GM18868 (cell line): Measurements from ENCODE around the gene LAP3.
"Not testable (repeated sequence)": the region's sequence is repeated elsewhere in the genome, so short reads cannot be mapped to it uniquely, and the experiment has no call there.

Experiments used
- ATAC-seq: cut with Tn5 transposase; IDR thresholded peaks from one replicate; pipeline ENCODE4 v1.9.1; 2021; ENCODE audit warnings: mild to moderate bottlenecking, moderate library complexity; ENCODE audit not compliant: unreplicated experiment

LAP3 gene

DNA sequence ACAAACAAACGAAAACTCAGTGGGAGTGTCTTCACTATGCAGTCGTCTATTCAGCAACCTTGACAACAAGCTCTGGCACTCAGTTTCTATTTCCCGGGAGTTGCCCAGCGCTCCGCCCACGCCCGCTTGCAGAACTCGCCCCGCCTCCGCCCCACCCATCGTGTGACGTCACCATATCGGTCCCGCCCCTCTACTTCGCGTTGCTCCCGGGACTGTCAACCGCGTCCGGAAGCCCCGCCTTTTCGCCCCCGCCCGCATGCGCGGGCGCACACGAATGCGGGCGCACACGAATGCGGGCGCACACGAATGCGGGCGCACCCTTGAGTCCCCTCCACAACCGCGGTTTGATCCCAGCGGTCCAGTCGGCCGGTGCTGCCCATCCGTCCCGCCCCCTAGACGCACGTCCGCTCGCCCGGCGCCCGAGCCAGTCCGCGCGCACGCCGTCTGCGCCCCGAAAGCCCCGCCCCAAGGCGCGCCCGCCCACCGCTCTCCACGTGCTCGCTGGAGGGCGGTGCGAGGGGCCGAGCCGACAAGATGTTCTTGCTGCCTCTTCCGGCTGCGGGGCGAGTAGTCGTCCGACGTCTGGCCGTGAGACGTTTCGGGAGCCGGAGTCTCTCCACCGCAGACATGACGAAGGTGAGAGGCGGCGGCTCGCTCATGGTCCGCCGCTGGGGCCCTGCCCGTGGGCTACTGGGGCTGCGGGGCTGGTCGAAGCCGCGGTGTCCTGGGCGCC, at the start of gene LAP3:
Gene LAP3 (plus strand): TSS at position 267 of the 733 bp plus-strand sequence. CDS start 268 bp downstream, at position 535.
- ATAC-seq, result peak; percentile 81

DNA sequence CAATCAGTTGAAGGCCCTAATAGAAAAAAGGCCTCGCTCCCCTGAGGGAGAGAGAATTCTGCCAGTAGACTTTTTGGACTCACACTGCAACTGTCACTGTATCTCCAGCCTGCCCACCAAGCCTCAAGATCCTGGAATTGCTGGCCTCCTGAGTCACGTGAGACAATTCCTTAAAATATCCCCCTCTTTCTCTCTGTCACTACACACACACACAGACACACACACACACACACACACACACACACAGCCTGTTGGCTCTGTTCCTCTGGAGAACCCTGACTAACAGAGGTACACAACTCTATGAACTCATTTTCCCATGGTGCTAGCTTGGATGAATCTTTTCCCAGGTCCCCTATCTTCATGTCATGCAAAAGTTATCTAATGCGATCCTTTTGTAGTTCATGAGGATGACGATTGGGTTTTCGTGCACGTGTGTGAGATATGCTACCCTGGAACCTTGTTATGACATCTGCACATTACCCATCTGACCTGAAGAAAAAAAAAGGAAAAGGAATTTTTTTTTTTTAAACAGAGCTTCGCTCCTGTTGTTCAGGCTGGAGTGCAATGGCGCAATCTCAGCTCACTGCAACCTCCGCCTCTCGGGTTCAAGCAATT, 48.3 kb upstream of the LAP3 start:
- ATAC-seq, result no peak

DNA sequence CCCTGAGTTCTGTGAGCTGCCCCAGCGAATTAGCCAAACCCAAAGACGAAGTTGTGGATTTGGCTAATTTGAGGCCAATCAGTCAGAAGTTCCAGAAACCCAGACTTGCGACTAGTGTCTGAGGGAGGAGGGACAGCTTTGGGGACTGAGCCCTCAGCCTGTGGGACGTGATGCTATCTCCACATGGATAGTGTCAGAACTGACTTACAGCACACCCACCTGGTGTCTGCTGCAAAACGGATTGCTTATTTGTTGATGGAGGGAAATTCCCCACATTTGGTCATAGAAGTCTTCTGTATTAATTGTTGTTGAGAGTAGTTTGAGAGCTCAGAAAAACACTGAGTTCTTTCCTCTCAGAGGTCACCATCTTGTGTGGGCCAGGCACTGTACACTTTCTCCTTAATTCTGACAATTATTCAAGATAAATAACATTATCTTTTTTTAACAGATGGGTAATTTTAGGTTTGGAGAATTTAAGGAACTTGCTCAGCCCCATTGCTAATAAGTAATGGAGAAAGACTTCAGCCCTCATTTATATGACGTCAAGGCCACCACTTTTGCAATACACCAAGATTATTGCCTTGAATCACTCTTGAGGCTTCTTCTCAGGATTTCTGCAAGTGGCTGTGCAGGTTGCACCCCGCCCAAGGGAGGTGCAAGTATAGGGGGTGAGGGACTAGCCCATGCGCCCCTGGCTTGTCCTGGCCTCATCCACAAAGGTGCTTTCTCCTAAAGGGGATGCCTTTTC, 45.3 kb upstream of the LAP3 start:
- ATAC-seq, result no peak

DNA sequence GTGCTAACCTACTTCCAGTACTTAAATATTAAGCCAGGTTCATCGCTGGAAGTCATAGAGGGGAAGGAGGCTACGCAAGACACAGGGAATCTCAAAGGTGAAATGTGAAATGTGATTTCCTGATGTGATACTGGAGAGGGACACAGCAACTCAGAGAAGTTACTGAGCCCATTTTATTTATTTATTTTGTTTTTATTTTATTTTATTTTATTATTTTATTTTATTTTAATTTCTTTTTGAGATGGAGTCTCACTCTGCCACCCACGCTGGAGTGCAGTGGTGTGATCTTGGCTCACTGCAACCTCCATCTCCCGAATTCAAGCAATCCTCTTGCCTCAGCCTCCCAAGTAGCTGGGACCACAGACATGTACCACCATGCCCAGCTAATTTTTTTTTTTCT, 42.3 kb upstream of the LAP3 start:
- ATAC-seq, result no peak

DNA sequence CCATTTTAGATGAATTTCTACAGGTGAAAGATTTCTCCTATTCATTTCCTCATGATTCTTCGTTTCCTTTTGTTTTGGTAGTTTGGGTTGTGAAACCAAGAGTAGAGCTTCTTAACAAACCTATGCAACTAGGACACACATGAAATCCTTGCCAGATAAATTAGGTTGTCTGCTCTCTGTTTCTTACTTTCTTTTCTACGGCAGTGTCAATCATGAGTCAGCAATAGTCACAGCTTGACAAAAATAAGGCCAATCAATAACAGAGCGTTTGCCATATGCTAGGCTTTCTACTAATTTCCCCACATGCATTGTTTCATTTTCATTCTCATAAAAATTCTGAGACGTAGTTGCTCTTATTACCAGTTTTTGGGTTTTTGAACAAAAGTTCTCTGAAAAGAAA, 41.8 kb upstream of the LAP3 start:
- peak; percentile 52 for ATAC-seq

DNA sequence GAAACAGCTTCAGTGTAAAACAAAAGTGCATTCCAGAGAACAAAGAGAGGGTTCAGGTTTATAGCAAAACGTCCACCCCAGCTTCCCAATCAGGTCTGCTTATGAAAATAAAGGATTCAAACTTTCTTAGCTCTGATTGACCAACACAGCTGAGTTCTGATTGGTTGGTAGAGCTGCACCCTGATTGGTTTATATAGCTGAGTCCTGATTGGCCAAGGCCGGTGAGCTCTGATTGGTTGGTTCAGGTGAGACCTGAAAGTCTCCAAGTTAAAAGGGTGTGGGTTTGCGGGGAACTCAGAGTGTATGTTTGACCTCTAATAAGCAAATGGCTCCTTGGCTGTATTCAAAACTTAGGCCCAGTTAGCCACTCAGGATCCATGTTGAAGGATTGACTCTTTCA, 41.1 kb upstream of the LAP3 start:
- ATAC-seq, result no peak

DNA sequence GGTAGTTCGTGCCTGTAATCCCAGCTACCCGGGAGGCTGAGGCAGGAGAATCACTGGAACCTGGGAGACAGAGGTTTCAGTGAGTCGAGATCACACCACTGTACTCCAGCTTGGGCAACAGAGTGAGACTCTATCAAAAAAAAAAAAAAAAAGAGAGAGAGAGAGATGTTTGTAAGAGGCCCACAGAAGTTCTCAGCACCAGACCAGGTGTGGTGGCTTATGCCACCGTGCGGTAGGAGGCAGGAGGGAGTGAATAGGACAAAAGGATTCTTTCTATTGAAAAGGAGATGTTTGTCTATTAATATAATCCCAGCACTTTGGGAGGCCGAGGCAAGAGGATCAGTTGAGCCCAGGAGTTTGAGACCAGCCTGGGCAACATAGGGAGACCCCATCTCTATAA, 39.9 kb upstream of the LAP3 start:
- not testable (repeated sequence) for ATAC-seq

DNA sequence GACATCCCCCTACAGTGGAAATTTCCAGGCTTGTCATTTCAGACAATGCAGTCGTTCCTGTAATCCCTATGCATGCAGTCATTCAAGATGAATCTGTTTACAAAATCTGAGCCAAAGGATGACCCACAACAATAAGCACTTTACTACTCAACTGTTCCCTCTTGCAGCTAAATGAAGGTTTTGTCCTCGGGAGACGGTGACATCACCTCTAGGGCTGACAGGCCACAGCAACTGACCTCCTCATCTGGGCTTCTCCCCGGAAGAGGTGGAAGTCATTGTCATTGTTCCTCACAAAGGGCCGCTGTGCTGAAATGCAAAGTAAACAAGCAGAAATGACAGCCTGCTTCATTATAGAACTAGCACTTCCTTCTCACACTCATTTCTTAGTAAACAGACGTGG, 32.8 kb upstream of the LAP3 start:
- ATAC-seq, result no peak

DNA sequence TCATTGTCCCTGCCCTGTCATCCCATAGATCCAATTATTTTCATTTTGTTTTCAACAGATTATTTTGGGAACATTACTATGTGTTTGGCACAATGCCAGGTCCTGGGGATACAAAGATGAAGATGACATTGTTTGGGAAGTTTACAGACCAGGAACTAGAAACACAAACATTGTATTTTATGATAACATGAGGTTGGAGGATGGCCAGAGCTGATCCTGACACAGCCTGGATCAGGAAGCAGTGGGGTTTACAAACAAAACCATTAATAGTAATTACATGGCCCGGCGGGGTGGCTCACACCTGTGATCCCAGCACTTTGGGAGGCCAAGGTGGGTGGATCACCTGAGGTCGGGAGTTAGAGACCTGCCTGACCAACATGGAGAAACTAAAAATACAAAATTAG, 32.2 kb upstream of the LAP3 start:
- no peak for ATAC-seq

DNA sequence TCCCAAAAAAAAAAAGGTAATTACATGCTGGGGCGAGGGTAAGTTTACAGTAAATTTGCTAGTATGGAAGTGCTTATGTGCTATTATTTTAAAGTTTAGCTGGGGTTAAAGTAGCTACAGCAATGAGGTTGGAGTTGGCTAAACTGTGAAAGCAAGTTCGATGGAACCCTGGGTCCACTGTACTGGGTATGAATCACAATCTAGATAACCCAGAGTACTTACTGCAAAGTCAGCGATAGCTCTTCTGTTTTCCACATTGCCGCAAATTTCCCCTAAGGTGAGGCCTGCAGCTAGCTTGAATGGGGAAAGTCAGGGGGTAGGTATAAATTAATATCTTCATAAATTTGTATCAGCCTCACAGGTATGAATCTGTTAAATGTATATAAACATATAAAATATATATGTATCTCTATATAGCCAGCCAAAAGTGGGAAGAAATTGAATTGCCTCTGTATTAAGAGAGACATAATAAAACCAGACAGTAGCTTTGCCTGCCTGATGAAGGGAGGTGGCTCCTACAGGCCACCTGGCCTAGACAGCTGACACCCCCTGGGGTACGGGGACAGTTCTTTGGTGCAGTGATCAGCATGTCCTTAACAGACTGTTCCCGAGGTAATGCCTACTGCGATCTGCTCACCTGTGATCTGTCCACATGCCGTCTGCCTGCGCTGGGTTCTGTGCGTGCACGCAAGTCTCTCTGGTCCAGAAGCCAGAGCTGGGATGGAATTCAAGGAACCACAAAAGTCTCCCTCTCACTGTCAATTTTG, 31.4 kb upstream of the LAP3 start:
- no peak for ATAC-seq

DNA sequence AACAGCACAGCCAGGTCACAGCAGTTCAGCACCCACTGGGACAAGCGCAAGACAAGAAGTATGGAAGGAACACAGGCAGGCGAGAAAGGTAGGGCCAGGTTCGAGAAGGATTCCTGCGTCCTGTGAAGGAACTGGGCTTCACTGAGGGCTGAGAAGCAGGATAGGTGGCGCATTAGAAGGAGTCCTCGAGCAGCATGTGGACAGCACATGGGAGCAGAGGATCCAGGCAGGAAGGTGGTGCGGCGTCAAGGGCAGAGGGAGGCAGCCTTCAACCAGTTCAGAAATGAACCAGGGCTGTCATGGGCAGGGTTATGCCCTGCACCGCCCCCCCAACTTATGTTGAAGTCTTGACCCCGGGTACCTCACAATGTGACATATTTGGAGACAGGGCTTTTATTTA, 30.8 kb upstream of the LAP3 start:
- no peak for ATAC-seq

DNA sequence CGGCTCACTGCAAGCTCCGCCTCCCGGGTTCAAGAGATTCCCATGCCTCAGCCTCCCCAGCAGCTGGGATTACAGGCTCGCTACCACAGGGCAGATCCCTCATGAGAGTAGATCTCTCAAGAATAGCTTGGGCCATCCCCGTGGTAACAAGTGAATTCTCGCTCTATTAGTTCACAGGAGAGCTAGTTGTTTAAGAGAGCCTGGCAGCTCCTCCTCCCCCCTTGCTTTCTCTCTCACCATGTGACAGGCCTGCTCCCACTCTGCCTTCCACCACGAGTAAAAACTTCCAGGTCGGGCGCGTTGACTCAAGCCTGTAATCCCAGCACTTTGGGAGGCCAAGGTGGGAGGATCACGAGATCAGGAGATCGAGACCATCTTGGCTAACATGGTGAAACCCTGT, 30.3 kb upstream of the LAP3 start:
- ATAC-seq, result no peak

DNA sequence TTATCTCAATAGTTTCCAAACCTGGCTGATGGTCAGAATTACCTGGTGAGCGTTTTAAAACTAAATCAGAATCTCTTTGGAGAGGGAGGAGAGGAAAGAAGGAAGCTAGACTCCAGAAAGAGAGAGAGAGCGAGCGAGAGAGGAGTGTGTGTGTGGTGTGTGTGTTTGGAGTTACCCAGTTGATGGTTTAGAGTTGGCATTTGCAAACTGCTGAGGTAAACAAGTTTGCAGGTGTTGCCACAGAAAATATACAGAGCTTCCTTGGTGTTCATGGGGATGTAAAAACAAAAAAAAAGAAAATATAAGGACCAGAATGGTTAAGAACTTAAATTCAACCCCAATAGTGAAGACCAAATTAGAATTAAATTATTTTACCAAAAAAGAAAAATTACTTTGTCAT, 26.4 kb upstream of the LAP3 start:
- no peak for ATAC-seq

DNA sequence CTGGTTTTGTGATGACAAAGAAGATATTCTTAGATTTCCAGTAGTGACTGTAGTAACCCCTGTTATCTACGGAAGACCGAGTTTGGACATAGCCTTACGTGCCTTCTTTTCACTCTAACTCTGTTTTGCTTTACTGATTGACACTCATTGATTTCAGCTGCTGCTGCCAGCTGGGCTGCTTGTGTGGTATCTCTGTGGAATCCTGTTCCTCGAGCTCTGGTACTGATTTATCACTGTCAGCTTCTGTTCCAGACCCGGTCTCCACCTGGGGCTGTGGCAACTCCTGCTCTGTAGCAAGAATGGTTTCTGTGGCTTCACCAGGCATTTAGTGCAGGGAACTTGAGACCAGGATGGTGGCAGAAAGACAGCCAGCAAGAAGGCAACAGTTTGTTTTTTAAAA, 24.6 kb upstream of the LAP3 start:
- ATAC-seq, result no peak

DNA sequence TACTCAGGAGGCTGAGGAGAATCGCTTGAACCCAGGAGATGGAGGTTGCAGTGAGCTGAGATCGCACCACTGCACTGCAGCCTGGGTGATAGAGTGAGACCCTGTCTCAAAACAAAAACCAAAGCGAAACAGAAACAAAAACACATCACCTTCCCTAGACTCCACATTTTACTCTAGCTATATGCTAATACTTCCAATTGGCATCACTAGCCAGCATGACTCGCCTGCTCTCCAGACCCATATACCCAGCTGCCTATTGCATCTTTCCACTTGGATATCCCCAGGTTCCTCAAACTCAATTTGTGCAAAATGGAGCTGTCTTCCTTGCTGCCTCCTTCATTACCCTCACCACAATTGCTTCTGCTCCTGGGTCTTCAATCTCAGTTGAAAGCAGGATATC, 22.4 kb upstream of the LAP3 start:
- ATAC-seq, result no peak

DNA sequence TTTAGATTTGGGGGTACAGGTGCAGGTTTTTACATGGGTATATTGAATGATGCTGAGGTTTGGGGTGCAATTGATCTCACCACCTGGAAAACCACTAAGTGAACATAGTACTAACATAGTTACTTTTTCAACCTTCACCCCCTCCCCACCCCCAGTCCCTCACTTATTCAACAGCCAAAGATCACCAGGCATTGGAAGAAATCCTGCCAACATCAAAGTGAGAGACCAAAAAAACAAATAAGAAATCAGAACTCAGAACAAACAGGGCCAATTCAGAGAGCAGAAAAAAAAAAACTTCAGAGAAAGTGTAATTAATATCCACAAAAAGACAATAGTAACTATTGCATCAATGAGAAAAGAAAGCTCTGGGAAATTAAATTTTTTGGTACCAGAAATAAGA, 20.5 kb upstream of the LAP3 start:
- ATAC-seq, result no peak

DNA sequence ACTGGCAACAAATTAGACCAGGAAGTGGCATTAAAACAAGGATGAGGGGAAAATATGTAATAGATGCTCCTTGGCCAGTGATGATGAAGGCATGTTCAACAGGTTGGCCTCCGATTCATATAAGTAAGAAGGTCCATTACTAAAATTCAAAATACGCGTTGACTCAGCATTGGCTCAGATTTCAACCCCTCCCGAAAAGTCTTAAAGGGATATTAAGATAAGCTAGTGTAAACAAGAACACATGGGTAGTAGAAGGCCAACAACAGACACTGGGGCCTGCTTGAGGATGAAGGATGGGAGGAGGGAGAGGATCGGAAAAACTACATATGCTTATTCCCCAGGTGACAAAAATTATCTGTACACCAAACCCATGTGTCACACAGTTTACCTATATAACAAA, 19.1 kb upstream of the LAP3 start:
- no peak for ATAC-seq

DNA sequence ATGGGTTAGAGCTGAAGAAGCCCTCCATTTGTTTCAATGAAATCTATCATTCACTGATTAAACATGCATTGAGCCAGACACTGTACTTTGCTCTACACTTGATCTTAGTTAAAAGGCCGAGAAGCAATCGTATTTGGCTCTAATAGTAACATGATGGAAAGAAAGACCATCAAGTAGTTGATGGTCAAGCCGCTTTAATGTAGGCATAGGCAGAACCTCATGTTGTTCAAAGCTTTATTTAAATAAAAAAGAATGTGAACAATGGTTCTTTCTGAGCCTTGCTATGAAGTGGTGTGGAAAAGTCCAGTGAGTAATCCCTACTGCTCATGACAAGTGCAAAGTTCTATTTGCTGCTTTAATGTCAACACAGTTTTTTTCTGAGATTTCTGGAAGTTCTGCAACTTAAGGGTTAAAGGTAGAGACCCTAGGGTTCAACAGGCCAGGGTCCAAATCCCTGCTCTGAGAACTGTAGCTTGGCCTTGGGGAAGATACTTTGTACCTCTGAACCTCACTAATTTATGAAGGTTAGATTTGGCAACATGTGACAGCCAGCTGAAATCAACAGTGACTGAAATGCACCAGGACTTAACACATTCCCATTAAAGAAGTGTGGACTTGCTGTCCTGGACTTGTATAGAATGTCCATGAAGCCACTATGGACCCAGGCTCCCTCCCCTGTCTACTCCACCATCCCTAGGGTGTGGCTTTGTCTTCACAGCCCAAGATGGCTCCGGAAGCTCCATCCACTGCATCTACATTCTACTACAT, 17.9 kb upstream of the LAP3 start:
- ATAC-seq, result no peak

DNA sequence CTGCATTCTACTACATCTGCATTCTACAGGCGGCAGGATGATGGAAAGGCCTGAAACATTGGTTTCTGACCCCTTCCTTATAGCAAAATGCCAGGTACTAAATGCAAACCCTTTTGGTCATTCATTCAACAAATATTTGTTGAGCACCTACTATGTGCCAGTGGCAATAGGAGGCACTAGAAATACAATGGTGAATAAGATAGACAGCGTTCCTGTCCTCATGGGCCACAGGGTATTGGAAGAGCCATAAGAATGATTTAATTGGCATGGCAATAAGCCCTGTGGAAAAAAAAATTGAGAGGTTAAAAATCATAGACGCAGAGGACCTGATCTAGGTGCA, 17.3 kb upstream of the LAP3 start:
- no peak for ATAC-seq

DNA sequence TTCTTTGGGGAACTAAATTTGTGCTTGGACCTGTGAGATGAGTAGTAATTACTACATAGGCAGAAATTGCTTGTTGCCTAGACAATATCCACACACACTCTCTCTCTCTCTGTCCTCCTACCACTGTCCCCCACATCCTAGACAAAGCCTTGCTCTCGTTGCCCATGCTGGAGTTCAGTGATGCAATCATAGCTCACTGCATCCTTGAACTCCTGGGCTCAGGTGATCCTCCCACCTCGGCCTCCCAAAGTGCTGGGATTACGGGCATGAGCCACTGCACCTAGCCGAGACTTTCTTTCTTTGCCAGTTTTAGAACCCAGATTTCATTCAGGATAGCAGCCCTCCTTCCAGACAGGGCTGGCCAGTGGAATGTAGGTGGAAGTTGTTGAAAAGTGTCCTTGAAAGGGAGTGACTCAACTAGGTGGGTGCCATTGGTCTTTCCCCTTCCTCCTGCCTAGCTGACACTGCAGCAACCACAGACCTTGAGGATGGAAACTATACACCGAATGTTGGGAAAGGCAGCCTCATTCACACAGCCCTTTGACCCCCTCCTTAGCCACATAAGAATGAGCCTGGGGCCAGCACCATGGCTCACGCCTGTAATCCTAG, 16.8 kb upstream of the LAP3 start:
- ATAC-seq, result no peak
